Measurements from ENCODE around the gene EIF2S2. TPM values are rescaled to one million over a fixed set of nuclear protein-coding genes. Genes with fewer than 3 reads are reported as not detected.

The EIF2S2 gene
- total and polyA plus RNA-seq, 2 experiments from 2014 or later = 124 to 194 TPM

- no peak overlapping the region for H3K27ac ChIP-seq (ENCODE audit: low read depth)
- DNase-seq (ENCODE audit: low spot score) = no peak
- H3F3A ChIP-seq (replicated peaks; ENCODE audit: low read depth) = no peaks in the 10 kb centered on the region; the same call in 1 of the 2 replicates
- ATAC-seq = no peak
- Mint-ChIP-seq H3K27ac (no peak overlapping the region), H3K4me3 (no peak overlapping the region), H3K36me3 (ENCODE audit: low read depth) (peaks cover 14% of the 10 kb centered on the region), H3K9me3 (no peaks in the 10 kb centered on the region), H3K27me3 (ENCODE audit: insufficient read depth, low read depth, poor library complexity) (peaks cover 17% of the 10 kb centered on the region), H3K4me1 (peaks cover 9% of the 10 kb centered on the region; the same call in 2 of the 3 replicates)
- H4K20me1 ChIP-seq (replicated peaks; ENCODE audit: insufficient read depth) = peaks cover 12% of the 10 kb centered on the region
- H2AFZ ChIP-seq = no peak overlapping the region
- H3K4me1 ChIP-seq (ENCODE audit: insufficient read depth) = peaks cover 9% of the 10 kb centered on the region
- no peak overlapping the region for H3K4me2 ChIP-seq
- H3K79me2 ChIP-seq (replicated peaks; ENCODE audit: insufficient read depth) = peaks cover 21% of the 10 kb centered on the region
- peaks cover 2% of the 10 kb centered on the region; the same call in 1 of the 2 replicates for H3K36me3 ChIP-seq (ENCODE audit: insufficient read depth)
- H3K9me2 ChIP-seq (ENCODE audit: insufficient read depth) = no peaks in the 10 kb centered on the region
- no peak for TF ChIP-seq EZH2 (IDR thresholded peaks at IDR 0.05; ENCODE audit: low read depth, unreplicated experiment)
- no peak for TF ChIP-seq ZNF331 (CRISPR knock-in tag; IDR thresholded peaks at IDR 0.05; ENCODE audit: low read depth)
- no peak for TF ChIP-seq REST (IDR thresholded peaks at IDR 0.05; ENCODE audit: unreplicated experiment)
- TF ChIP-seq ETS1 (IDR thresholded peaks at IDR 0.05) = no peak
- no peak for TF ChIP-seq EZH2phosphoT487 (IDR thresholded peaks at IDR 0.05; ENCODE audit: unreplicated experiment)
- no peak for TF ChIP-seq ZNF114 (CRISPR knock-in tag; IDR thresholded peaks at IDR 0.05)
- no peak for TF ChIP-seq NANOG (IDR thresholded peaks at IDR 0.05; ENCODE audit: borderline replicate concordance)
- no peak for TF ChIP-seq ZNF462 (CRISPR knock-in tag; IDR thresholded peaks at IDR 0.05)
- TF ChIP-seq CTCF (conservative IDR thresholded peaks at IDR 0.05; ENCODE audit: low read depth in 2 of 2) = no peak
- TF ChIP-seq POLR2AphosphoS5 (IDR thresholded peaks at IDR 0.05; ENCODE audit: low read depth) = no peak
- no peak for TF ChIP-seq STAT1 (IDR thresholded peaks at IDR 0.05; ENCODE audit: unreplicated experiment)
- no peak overlapping the region for H3K4me3 ChIP-seq
- no peaks in the 10 kb centered on the region for H3K27me3 ChIP-seq (ENCODE audit: insufficient read depth)
Observed at GRCh38 chr20:34114809-34115208, 2.8 kb upstream of the EIF2S2 start.
